PC-3 (cell line): ENCODE data around the gene ST6GALNAC1. TPM values are rescaled to one million over a fixed set of nuclear protein-coding genes. Genes with fewer than 3 reads are reported as not detected.

Experiments used
- ATAC-seq: fragments of 200-7000 bp; cut with Tn5 transposase; 2 replicates; pipeline ENCODE4 v1.9.1; 2020; ENCODE audit warnings: mild to moderate bottlenecking, moderate library complexity
- BruUV-seq: library from RNA; stranded (reverse); fragments of 400-500 nt; replicated peaks from 2 replicates; lab custom pipeline; 2021; lab: Mats Ljungman, UMichigan
- CTCF ChIA-PET: fragments of 300-600 bp; sonication (Branson Sonifier 250); formaldehyde crosslinking; loops from one replicate; lab custom pipeline; 2022; ENCODE audit warnings: antibody characterized with exemption; lab: Charles Lee
- POLR2A ChIA-PET: fragments of 300-600 bp; sonication (Branson Sonifier 250); formaldehyde crosslinking; loops from one replicate; lab custom pipeline; 2022; ENCODE audit warnings: antibody characterized with exemption; ENCODE audit not compliant: unreplicated experiment; lab: Charles Lee
- DNase-seq: peaks from one replicate; pipeline ENCODE4 v3.0.0-alpha.2; 2015
- H2AFZ ChIP-seq: fragments of 300-600 bp; sonication (generic); 2 replicates; pipeline ENCODE4 v1.6.0; 2016; ENCODE audit warnings: antibody characterized with exemption, low read length
- H3F3A ChIP-seq: fragments of 300-600 bp; sonication (generic); one replicate; pipeline ENCODE4 v1.6.0; 2017; ENCODE audit warnings: antibody characterized with exemption, low read length, control low read depth, mild to moderate bottlenecking; ENCODE audit not compliant: unreplicated experiment
- H3K27ac ChIP-seq: fragments of 300-600 bp; sonication (generic); 2 replicates; pipeline ENCODE4 v1.5.1; 2016; ENCODE audit warnings: mild to moderate bottlenecking, low read length
- H3K27me3 ChIP-seq: fragments of 300-600 bp; sonication (generic); 2 replicates; pipeline ENCODE4 v1.6.1; 2016; ENCODE audit warnings: low read length, mixed read lengths
- H3K36me3 ChIP-seq: fragments of 300-600 bp; sonication (generic); 2 replicates; pipeline ENCODE4 v1.6.1; 2016; ENCODE audit warnings: low read depth, mixed run types, low read length, mixed read lengths
- H3K4me1 ChIP-seq: fragments of 300-600 bp; sonication (generic); 2 replicates; pipeline ENCODE4 v1.5.1; 2016; ENCODE audit warnings: low read length; ENCODE audit not compliant: insufficient read depth
- H3K4me2 ChIP-seq: fragments of 300-600 bp; sonication (generic); 2 replicates; pipeline ENCODE4 v1.6.0; 2016; ENCODE audit warnings: low read length
- H3K4me3 ChIP-seq: fragments of 300-600 bp; sonication (generic); 2 replicates; pipeline ENCODE4 v1.5.1; 2016; ENCODE audit warnings: mild to moderate bottlenecking, low read length, mixed read lengths
- H3K79me2 ChIP-seq: fragments of 300-600 bp; sonication (generic); 2 replicates; pipeline ENCODE4 v1.6.1; 2017; ENCODE audit warnings: low read length, mixed read lengths
- H3K9ac ChIP-seq: fragments of 300-600 bp; sonication (generic); 2 replicates; pipeline ENCODE4 v1.6.0; 2016; ENCODE audit warnings: mild to moderate bottlenecking, low read length
- H3K9me2 ChIP-seq: fragments of 300-600 bp; sonication (generic); replicated peaks from 2 replicates; pipeline ENCODE4 v1.6.1; 2016; ENCODE audit warnings: mixed run types, low read length, mixed read lengths
- H3K9me3 ChIP-seq: fragments of 300-600 bp; sonication (generic); 2 replicates; pipeline ENCODE4 v1.6.1; 2016; ENCODE audit warnings: low read length, mixed read lengths
- H4K20me1 ChIP-seq: fragments of 300-600 bp; sonication (generic); 2 replicates; pipeline ENCODE4 v1.6.1; 2016; ENCODE audit warnings: low read length, mixed read lengths
- CTCF ChIP-seq: fragments of 300-600 bp; sonication (generic); conservative IDR thresholded peaks from 2 replicates; pipeline ENCODE4 v1.5.1; 2017; ENCODE audit warnings: antibody characterized with exemption, low read depth, mild to moderate bottlenecking, low read length
- EZH2 ChIP-seq: fragments of 300-600 bp; sonication (generic); IDR thresholded peaks from one replicate; pipeline ENCODE4 v1.6.1; 2017; ENCODE audit warnings: antibody characterized with exemption, mild to moderate bottlenecking, low read length; ENCODE audit not compliant: unreplicated experiment
- EZH2phosphoT487 ChIP-seq: fragments of 300-600 bp; sonication (generic); IDR thresholded peaks from 2 replicates; pipeline ENCODE4 v1.6.1; 2018; ENCODE audit warnings: mild to moderate bottlenecking, antibody characterized with exemption, low read length, borderline replicate concordance
- intact Hi-C: fragments of 100-400 bp; cut with micrococcal nuclease; formaldehyde crosslinking; loops from 2 replicates; pipeline ENCODE4 v1.9.0; 2023
- total RNA-seq: library from RNA; depleted of rRNA; stranded (reverse); fragments of >200 nt; gene quantifications from 2 replicates; pipeline ENCODE4 v1.2.3, GENCODE V29; 2014

The ST6GALNAC1 gene
- total RNA-seq, 1 experiment from 2014 or later, result 4.1 TPM

GRCh38 chr17:76586741-76587487, 56.6 kb downstream of the ST6GALNAC1 start:
- Histone ChIP-seq H3K4me1 (0 out of 2 replicates have a peak, but pooled peaks cover 4% of the 10 kb centered on the region), H2AFZ (no peak overlapping the region), H3K27ac (no peak overlapping the region), H3K79me2 (no peaks in the 10 kb centered on the region), H3K9me3 (no peaks in the 10 kb centered on the region), H3K27me3 (no peaks in the 10 kb centered on the region), H4K20me1 (no peaks in the 10 kb centered on the region), H3K36me3 (no peaks in the 10 kb centered on the region), H3K9ac (no peak overlapping the region), H3F3A (no peaks in the 10 kb centered on the region), H3K4me2 (no peak overlapping the region), H3K9me2 (no peaks in the 10 kb centered on the region), H3K4me3 (no peak overlapping the region)
- ATAC-seq, result no peak
- ChIA-PET POLR2A (no interaction called here), CTCF (interaction anchor here (1.5 to 1.9 kb wide), 5 partner anchors 29 to 64 kb away, joined by 8 to 11 read pairs (median 11); no protein-coding TSS in a partner anchor)
- DNase-seq, result no peak
- intact Hi-C loops, result loop anchor here (1.0 to 2.0 kb wide), 2 partner anchors 29 to 36 kb away; no protein-coding TSS in a partner anchor
- BruUV-seq, result no TSS peak
- TF ChIP-seq EZH2 (no peak), CTCF (no peak), EZH2phosphoT487 (no peak)

DNA sequence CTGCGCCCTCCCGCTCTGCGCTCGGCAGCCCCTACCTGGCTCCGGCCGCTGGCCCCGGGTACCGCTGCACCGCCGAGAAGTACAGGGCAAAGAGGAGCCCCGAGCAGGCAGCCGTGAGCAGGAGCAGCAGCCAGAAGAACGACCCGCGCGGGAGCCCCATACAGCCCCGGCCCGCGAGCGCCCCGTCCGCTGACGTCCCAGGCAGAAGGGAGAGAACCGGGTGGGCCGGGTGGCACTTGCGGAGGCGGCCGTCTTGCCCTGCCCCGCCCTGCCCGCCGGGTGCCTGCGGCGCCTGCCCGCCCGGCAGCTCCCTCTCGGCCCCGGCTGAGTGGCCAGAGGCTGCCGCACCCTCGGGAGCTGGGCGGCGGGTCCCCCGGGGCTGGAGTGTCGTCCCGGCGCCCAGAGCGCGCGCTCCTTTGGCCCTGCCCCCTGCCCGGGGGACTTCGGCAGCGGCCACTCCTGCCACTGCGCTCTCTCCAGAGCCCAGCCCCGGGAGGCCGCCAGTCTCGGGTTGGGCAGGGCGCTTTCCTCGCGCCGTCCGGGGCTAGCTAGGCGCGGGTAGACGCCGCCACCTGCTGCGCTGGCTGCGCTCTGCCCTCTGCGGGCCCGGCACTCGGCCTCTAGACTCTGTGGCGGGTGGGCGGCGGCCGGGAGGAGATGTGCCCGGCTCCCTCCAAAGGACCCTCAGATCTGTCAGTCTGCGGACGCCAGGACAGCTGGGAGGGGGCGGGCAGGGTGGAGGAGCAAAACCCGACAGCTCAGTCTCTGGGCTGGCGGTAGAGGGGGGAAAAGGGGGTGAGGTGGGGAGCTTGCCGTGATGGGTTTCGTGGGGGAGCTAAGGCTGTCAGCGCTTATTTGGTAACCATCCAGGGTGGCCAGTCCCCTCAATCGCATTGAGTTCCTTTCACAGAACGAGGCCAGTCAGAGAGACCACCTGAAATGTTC, 57.6 kb downstream of the ST6GALNAC1 start, which contains the start of gene ST6GALNAC2:
TSS of gene ST6GALNAC2 (minus strand) at position 212 of the 945 bp plus-strand sequence. CDS start at position 160, 52 bp downstream.
- Histone ChIP-seq H4K20me1 (no peaks in the 10 kb centered on the region), H3K9ac (peak within 1 kb of the TSS; percentile 68), H3K27me3 (no peaks in the 10 kb centered on the region), H3K36me3 (no peaks in the 10 kb centered on the region), H3K4me2 (peak within 1 kb of the TSS; percentile 93), H3K27ac (no peak within 1 kb of the TSS), H3K4me3 (peak within 1 kb of the TSS; percentile 80), H3K9me3 (no peaks in the 10 kb centered on the region), H3K79me2 (no peaks in the 10 kb centered on the region), H3K4me1 (0 out of 2 replicates have a peak, but pooled peaks cover 4% of the 10 kb centered on the region), H3F3A (no peaks in the 10 kb centered on the region), H3K9me2 (no peaks in the 10 kb centered on the region), H2AFZ (peak within 1 kb of the TSS; percentile 75)
- ATAC-seq (peak; percentile 94), DNase-seq (peak; percentile 84)
- intact Hi-C loops, result loop anchor here (1.0 to 2.0 kb wide), 2 partner anchors 28 to 37 kb away; no protein-coding TSS in a partner anchor
- TF ChIP-seq CTCF, result peak; percentile 60
- TF ChIP-seq EZH2, result no peak
- peak; percentile 74; the same call in 1 of the 2 replicates for TF ChIP-seq EZH2phosphoT487
- no TSS peak for BruUV-seq
- CTCF ChIA-PET, result interaction anchor here (0.5 to 1.9 kb wide), 8 partner anchors 23 to 215 kb away, joined by 3 to 11 read pairs (median 8); no protein-coding TSS in a partner anchor
- POLR2A ChIA-PET, result no interaction called here
